Measurements from ENCODE around the gene RPTOR. TPM values are rescaled to one million over a fixed set of nuclear protein-coding genes. Genes with fewer than 3 reads are reported as not detected.

The RPTOR gene
- total RNA-seq, 2 experiments from 2014 or later, result 45.3 to 49.1 TPM

DNA sequence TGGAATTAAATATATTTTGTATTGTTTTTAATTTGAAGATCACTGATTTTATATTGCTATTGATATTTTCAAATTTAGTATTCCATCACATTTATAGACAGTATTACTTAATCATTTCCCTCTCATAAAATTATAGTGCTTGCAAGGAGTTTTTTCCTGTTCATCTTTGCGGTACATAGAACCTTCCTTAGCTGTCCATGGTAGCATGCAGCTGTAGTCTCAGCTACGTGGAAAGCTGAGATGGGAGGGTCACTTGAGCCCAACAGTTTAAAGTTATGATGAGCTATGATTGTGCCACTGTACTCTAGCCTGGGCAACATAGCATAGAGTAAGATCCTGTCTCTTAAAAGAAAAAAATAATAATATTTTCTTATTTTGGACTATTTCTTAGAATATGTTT is 231.2 kb downstream of the RPTOR start:
- no peak overlapping the region for H3K4me3 Mint-ChIP-seq
- no peak for DNase-seq
- no peak for ATAC-seq
- intact Hi-C loops (cut with micrococcal nuclease), result no loop called here
- H3K27ac Mint-ChIP-seq, result no peak overlapping the region
- peaks cover 79% of the 10 kb centered on the region for H3K4me1 Mint-ChIP-seq (ENCODE audit: low read depth)
- H3K9me3 Mint-ChIP-seq, result no peaks in the 10 kb centered on the region
- H3K27me3 Mint-ChIP-seq, result no peaks in the 10 kb centered on the region
- POLR2A ChIA-PET, result interaction anchor here (0.7 to 2.6 kb wide), 6 partner anchors 8 to 14 kb away, joined by 3 to 16 read pairs (median 4); no protein-coding TSS in a partner anchor
- H3K36me3 Mint-ChIP-seq (ENCODE audit: low read depth), result peaks cover 45% of the 10 kb centered on the region
- CTCF ChIA-PET, result interaction anchor here (1.2 to 4.2 kb wide), 4 partner anchors 8 to 349 kb away, joined by 3 to 25 read pairs (median 9); no protein-coding TSS in a partner anchor
- TF ChIP-seq, protein P1, sequence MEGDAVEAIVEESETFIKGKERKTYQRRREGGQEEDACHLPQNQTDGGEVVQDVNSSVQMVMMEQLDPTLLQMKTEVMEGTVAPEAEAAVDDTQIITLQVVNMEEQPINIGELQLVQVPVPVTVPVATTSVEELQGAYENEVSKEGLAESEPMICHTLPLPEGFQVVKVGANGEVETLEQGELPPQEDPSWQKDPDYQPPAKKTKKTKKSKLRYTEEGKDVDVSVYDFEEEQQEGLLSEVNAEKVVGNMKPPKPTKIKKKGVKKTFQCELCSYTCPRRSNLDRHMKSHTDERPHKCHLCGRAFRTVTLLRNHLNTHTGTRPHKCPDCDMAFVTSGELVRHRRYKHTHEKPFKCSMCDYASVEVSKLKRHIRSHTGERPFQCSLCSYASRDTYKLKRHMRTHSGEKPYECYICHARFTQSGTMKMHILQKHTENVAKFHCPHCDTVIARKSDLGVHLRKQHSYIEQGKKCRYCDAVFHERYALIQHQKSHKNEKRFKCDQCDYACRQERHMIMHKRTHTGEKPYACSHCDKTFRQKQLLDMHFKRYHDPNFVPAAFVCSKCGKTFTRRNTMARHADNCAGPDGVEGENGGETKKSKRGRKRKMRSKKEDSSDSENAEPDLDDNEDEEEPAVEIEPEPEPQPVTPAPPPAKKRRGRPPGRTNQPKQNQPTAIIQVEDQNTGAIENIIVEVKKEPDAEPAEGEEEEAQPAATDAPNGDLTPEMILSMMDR (IDR thresholded peaks at IDR 0.05), result no peak

DNA sequence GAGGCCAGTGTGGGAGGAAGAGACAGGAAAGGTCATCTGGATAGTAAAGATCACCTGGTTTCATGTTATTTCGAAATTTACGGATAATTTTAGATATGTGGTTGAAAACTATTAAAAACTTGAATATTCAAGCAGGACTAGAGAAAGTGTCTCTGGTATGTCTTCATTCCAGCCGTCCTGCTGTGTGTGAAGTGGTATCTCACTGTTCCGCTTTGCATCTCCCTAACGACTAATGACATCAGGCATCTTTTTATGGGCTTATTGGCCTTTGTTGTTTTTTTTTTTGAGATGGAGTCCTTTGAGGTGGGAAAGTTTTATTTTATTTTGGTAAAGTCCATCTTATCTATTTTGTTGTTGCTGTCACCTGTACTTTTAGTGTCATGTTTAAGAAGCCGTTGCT is 232.6 kb downstream of the RPTOR start:
- H3K9me3 Mint-ChIP-seq, result no peaks in the 10 kb centered on the region
- POLR2A ChIA-PET, result no interaction called here
- DNase-seq (no peak), ATAC-seq (no peak)
- no peak overlapping the region for H3K4me3 Mint-ChIP-seq
- no peaks in the 10 kb centered on the region for H3K27me3 Mint-ChIP-seq
- peaks cover 84% of the 10 kb centered on the region for H3K4me1 Mint-ChIP-seq (ENCODE audit: low read depth)
- intact Hi-C loops (cut with micrococcal nuclease), result no loop called here
- TF ChIP-seq, protein P1 (IDR thresholded peaks at IDR 0.05), result no peak
- no peak overlapping the region for H3K27ac Mint-ChIP-seq
- CTCF ChIA-PET, result interaction anchor here (1.4 kb wide), 1 partner anchor 14 kb away, joined by 5 read pairs; no protein-coding TSS in a partner anchor
- H3K36me3 Mint-ChIP-seq (ENCODE audit: low read depth), result peaks cover 45% of the 10 kb centered on the region

DNA sequence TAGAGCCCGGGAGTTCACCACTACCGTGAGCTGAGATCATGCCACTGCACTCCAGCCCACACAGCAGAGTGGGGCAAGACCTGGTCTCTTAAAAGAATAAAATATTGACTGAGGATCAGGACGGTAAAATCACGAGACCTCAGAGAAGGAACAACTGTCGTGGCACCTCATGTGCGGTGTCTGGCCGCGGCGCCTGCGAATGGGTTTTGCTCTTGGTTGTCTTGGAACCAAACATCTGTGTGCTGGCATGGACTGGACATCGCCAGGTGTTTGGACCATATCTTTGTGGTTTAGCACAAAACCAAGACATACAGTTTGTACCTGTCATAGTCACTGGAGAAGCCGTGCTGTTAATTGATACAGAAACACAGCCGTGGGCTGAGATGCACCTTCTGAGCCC is 234.1 kb downstream of the RPTOR start:
- Mint-ChIP-seq H3K4me3 (no peak overlapping the region), H3K36me3 (ENCODE audit: low read depth) (peaks cover 45% of the 10 kb centered on the region), H3K4me1 (ENCODE audit: low read depth) (peaks cover 85% of the 10 kb centered on the region), H3K9me3 (no peaks in the 10 kb centered on the region), H3K27ac (peak overlapping the region; percentile 61), H3K27me3 (no peaks in the 10 kb centered on the region)
- ChIA-PET CTCF (interaction anchor here (1.4 kb wide), 1 partner anchor 15 kb away, joined by 5 read pairs; no protein-coding TSS in a partner anchor), POLR2A (no interaction called here)
- TF ChIP-seq, protein P1 (IDR thresholded peaks at IDR 0.05), result no peak
- DNase-seq (no peak), ATAC-seq (no peak)
- intact Hi-C loops (cut with micrococcal nuclease), result no loop called here

DNA sequence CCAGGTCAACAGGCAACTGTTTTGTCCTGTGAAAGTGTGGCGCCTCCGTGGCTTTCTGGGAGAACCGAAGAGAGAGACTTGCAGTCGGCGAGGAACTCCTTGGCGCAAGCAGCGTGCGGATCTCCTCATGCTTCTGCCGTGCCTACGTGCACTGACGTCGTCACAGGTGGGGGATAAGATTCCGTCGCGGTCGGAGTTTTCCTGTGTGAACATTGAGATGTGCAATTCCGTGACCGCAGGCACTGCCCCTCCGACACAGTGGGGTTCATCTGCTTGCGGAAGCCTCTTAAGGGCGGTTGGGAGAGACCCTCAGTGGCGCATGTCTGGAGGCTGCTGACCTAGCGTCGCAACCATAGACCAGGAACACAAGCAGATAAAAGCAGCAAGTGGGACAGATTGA is 234.7 kb downstream of the RPTOR start:
- CTCF ChIA-PET, result interaction anchor here (1.1 to 1.4 kb wide), 2 partner anchors 10 to 13 kb away, joined by 3 read pairs; no protein-coding TSS in a partner anchor
- H3K36me3 Mint-ChIP-seq (ENCODE audit: low read depth), result peaks cover 41% of the 10 kb centered on the region
- POLR2A ChIA-PET, result no interaction called here
- TF ChIP-seq, protein P1 (IDR thresholded peaks at IDR 0.05), result no peak
- intact Hi-C loops (cut with micrococcal nuclease), result no loop called here
- DNase-seq (no peak), ATAC-seq (no peak)
- no peaks in the 10 kb centered on the region for H3K27me3 Mint-ChIP-seq
- H3K4me1 Mint-ChIP-seq (ENCODE audit: low read depth), result peaks cover 83% of the 10 kb centered on the region
- no peak overlapping the region for H3K4me3 Mint-ChIP-seq
- H3K9me3 Mint-ChIP-seq, result no peaks in the 10 kb centered on the region
- peak overlapping the region; percentile 22 for H3K27ac Mint-ChIP-seq

DNA sequence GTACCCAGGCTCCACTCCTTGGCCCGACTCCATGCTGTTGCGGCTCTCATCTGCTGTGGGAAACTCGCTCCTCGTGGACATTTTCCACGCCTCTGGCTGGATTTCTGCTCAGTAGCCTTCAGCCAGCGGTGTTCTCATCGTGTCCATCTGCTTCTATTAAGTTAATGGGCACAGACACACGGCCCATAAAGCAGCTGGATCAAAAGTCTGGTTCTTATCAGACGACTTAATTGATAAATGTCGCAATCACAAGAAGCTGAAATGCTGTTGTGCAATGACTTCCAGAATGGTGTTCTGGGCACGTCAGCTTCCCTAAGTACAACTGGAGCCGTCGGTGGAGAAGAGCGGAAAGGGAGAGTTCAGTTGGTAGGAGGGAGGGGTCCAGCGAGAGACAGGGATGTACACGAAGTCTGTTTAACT is 235.3 kb downstream of the RPTOR start:
- intact Hi-C loops (cut with micrococcal nuclease), result loop anchor here (10.0 kb wide), 2 partner anchors 105 to 115 kb away; no protein-coding TSS in a partner anchor
- ATAC-seq (no peak), DNase-seq (no peak)
- ChIA-PET CTCF (interaction anchor here (1.0 to 1.4 kb wide), 3 partner anchors 9 to 130 kb away, joined by 3 read pairs; no protein-coding TSS in a partner anchor), POLR2A (interaction anchor here (0.7 to 3.0 kb wide), 7 partner anchors 11 to 98 kb away, joined by 3 to 21 read pairs (median 3); no protein-coding TSS in a partner anchor)
- Mint-ChIP-seq H3K4me3 (no peak overlapping the region), H3K9me3 (no peaks in the 10 kb centered on the region), H3K27me3 (no peaks in the 10 kb centered on the region), H3K36me3 (ENCODE audit: low read depth) (peaks cover 36% of the 10 kb centered on the region), H3K27ac (peak overlapping the region; percentile 91), H3K4me1 (ENCODE audit: low read depth) (peaks cover 80% of the 10 kb centered on the region)
- TF ChIP-seq, protein P1 (IDR thresholded peaks at IDR 0.05), result no peak

Data from activated CD8-positive, alpha-beta T cell treated with anti-CD3 and anti-CD28 coated beads for 36 hours (primary cell).